NCI-H774 (cell line): ENCODE measurements around the gene KIAA1549.

Experiments
- DNase-seq: peaks from one replicate; lab custom pipeline; 2025; lab: John Stamatoyannopoulos, UW

Gene KIAA1549

GRCh38 chr7:138881579-138882188 is 99.5 kb downstream of the KIAA1549 start:
- DNase-seq = no peak

GRCh38 chr7:138880881-138881578 is 100.2 kb downstream of the KIAA1549 start:
- no peak for DNase-seq

GRCh38 chr7:138879356-138879755 is 101.8 kb downstream of the KIAA1549 start:
- DNase-seq = no peak

- DNase-seq = no peak
These were observed 102.3 kb downstream of the KIAA1549 start for GRCh38 chr7:138878856-138879255.

- DNase-seq = no peak
These were observed 103.1 kb downstream of the KIAA1549 start for GRCh38 chr7:138878051-138878450.

- no peak for DNase-seq
These were observed 104.9 kb downstream of the KIAA1549 start for GRCh38 chr7:138876326-138876725.

- no peak for DNase-seq
These were observed 105.4 kb downstream of the KIAA1549 start for GRCh38 chr7:138875794-138876193.

- no peak for DNase-seq
These were observed 107.8 kb downstream of the KIAA1549 start for GRCh38 chr7:138873220-138873892.

- no peak for DNase-seq
These were observed 108.6 kb downstream of the KIAA1549 start for GRCh38 chr7:138872576-138872975.

GRCh38 chr7:138871814-138872090 is 109.4 kb downstream of the KIAA1549 start:
- DNase-seq = no peak

GRCh38 chr7:138871065-138871813 is 110.0 kb downstream of the KIAA1549 start:
- DNase-seq = no peak

- DNase-seq = no peak
These were observed 111.8 kb downstream of the KIAA1549 start for GRCh38 chr7:138869353-138869752.

GRCh38 chr7:138868711-138869110 is 112.5 kb downstream of the KIAA1549 start:
- DNase-seq = no peak

- DNase-seq = no peak
These were observed 113.4 kb downstream of the KIAA1549 start for GRCh38 chr7:138867744-138868143.

GRCh38 chr7:138866353-138866752 is 114.8 kb downstream of the KIAA1549 start:
- DNase-seq = no peak

- DNase-seq = no peak
These were observed 115.3 kb downstream of the KIAA1549 start for GRCh38 chr7:138865843-138866242.

- DNase-seq = no peak
These were observed 116.5 kb downstream of the KIAA1549 start for GRCh38 chr7:138864667-138865066.

- DNase-seq = no peak
These were observed 117.3 kb downstream of the KIAA1549 start for GRCh38 chr7:138863931-138864330.

GRCh38 chr7:138861051-138861450 is 120.1 kb downstream of the KIAA1549 start:
- no peak for DNase-seq

- DNase-seq = no peak
These were observed 123.5 kb downstream of the KIAA1549 start for GRCh38 chr7:138857728-138858127.

GRCh38 chr7:138854115-138854645 is 127.0 kb downstream of the KIAA1549 start:
- DNase-seq = no peak

- no peak for DNase-seq
These were observed 127.7 kb downstream of the KIAA1549 start for GRCh38 chr7:138853448-138853847.

- DNase-seq = no peak
These were observed 128.7 kb downstream of the KIAA1549 start for GRCh38 chr7:138852469-138852868.
